ENCODE results near the gene GAS7.

The GAS7 gene

GRCh38 chr17:10136258-10136981, 62.0 kb downstream of the GAS7 start:
- DNase-seq (ENCODE audit: low read depth in 3 of 3, low spot score in 1 of 3): no peak

- no peak for DNase-seq (ENCODE audit: low read depth in 3 of 3, low spot score in 1 of 3)
Observed at GRCh38 chr17:10135539-10136257, 62.7 kb downstream of the GAS7 start.

GRCh38 chr17:10130677-10131076, 67.7 kb downstream of the GAS7 start:
- no peak for DNase-seq (ENCODE audit: low read depth in 3 of 3, low spot score in 1 of 3)

- DNase-seq (ENCODE audit: low read depth in 3 of 3, low spot score in 1 of 3): no peak
Observed at GRCh38 chr17:10130263-10130662, 68.1 kb downstream of the GAS7 start.

DNA sequence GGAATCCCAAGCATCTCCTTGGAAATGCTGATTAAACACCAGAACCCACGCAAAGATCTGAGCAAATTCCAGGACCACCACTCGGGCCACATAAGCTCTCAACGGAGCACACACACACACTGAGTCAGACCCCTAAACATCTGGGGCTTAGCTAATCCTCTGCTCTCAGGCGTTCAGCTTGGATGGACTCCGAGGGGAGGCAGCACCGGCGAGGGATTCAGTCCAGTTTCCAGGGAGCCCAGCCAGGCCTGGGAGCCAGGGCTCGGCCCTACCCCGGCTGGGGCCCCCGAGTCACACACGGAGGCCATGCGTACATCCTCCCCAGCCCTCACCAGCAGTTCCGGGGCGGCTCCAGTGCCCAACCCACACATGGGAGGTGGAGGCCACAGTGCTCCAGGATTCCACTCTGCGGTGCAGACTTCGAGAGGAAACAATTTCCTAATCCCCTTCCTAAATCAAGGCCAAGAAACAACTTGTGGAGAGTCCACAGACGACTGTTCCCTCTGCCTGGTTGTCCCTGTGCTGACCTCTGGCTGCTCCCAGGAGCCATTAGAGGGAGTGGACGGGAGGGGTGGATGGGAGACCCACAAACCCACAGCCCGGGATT, 70.5 kb downstream of the GAS7 start:
- DNase-seq (ENCODE audit: low read depth in 3 of 3, low spot score in 1 of 3): no peak

DNA sequence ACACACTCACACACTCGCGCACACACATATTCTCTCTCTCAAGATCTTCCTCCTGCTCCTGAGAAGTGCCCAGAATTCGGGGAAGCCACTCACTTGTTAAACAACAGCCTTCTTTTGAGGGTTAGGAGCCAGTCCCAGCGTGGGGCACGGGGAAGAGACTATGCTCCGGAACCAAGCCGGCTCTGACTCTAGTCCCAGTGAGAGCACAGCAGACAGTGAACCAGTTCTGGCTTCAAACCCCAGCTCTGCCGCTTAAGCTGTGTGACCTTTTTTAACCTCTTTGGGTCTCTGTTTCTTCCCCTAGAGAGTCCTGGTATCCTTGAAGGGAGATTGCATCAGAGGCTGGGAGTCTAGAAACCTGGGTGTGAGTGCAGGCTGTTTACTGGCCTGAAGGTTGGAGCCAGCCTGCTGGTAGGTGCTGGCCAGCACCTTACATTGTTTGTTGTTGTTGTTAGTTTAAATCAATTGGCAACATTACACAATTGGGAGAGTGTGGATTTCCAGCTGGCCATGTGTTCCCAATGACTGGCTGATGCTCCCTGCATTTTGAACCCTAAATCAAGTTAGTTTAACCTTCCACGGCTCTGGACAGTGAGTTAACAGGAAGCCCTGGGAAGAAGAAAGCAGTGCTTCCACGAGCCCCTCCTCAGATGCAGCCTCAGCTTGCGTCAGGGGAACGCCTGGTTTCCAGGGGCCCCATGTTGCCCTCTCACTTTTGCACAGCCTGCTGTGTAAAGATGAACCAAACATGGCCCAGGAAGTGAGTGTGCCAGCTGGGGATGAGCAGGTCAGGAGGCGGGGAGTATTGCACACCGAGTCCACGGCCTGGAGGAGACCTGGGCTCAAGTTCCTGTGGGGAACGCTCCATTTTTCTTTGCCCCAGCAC, 71.5 kb downstream of the GAS7 start:
- DNase-seq (ENCODE audit: low read depth in 3 of 3, low spot score in 1 of 3): no peak

- DNase-seq (ENCODE audit: low read depth in 3 of 3, low spot score in 1 of 3): no peak
Observed at GRCh38 chr17:10126276-10126615, 72.2 kb downstream of the GAS7 start.

DNA sequence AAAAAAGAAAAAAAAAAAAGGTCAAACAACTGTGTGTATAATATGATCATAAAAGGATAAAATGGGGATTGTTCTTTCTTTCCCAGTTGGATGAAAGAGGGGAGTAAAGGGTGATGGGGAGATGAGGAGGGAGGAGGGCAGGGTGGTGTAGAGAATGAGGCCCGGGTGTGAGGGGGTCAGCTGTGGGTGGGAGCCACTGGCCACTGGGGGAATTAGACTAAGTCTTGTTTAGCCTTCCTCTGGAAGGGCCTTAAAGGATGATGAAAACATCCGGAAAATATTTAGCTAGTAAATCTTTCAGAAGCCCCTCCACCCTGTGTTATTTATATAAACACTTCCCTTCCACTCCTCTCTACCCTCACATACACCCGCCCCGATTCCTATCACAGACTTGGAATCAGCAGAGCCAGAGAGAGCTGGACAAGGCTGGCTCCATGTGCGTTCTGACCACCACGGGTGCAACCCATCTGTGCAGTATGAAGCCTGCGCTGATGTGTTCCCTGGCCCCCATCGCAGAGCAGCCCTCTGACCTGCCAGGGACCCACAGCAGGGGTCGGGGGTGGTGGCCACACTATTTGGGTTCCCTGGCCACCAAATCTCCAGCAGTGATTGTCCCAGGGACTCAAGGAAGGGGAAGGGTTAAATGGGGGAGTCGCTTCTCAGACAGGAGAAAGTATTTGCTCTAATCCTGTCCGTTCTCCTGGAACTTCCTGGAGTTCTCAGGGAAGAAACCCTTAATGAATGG, 72.7 kb downstream of the GAS7 start:
- no peak for DNase-seq (ENCODE audit: low read depth in 3 of 3, low spot score in 1 of 3)

DNA sequence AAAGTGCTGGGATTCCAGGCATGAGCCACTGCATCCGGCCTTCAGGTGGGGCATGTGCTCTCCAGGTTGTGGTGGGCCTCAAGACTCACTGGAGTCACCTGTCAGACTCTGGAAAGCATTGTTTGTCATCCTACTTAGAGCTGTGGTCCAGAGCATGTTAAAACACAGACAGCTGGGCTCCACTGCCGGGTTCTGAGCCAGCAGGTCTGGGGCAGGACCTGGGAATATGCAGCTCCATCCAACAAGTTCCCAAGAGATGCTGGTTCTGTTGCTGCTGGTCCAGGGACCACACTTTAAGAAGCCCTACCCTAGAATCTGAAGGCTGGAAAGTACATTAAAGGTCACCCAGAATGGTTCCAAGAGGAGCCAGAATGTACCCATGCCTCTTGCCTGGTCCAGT, 75.3 kb downstream of the GAS7 start:
- DNase-seq (ENCODE audit: low read depth in 3 of 3, low spot score in 1 of 3): no peak

- no peak for DNase-seq (ENCODE audit: low read depth in 3 of 3, low spot score in 1 of 3)
Observed at GRCh38 chr17:10121971-10122707, 76.3 kb downstream of the GAS7 start.

GRCh38 chr17:10120749-10121148, 77.7 kb downstream of the GAS7 start:
- no peak for DNase-seq (ENCODE audit: low read depth in 3 of 3, low spot score in 1 of 3)

DNA sequence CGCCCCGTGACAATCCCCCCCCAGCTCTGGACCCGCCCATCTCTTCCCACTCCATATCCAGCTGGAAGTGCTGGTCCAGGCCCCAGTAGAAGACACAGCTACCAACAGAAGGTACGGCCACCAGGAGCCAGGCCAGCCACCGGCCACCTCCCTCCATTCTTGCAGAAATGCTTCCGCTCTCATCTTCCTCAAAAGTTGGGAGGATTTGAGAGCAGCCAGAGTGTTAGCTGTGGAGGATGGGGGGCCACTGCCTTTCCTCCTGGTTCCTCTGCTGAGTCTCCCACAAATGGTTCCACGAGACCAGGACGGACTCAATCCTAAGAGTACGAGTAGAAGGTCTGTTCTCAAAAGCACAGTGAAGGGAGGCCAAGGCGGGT, 78.3 kb downstream of the GAS7 start:
- DNase-seq (ENCODE audit: low read depth in 3 of 3, low spot score in 1 of 3): no peak

DNA sequence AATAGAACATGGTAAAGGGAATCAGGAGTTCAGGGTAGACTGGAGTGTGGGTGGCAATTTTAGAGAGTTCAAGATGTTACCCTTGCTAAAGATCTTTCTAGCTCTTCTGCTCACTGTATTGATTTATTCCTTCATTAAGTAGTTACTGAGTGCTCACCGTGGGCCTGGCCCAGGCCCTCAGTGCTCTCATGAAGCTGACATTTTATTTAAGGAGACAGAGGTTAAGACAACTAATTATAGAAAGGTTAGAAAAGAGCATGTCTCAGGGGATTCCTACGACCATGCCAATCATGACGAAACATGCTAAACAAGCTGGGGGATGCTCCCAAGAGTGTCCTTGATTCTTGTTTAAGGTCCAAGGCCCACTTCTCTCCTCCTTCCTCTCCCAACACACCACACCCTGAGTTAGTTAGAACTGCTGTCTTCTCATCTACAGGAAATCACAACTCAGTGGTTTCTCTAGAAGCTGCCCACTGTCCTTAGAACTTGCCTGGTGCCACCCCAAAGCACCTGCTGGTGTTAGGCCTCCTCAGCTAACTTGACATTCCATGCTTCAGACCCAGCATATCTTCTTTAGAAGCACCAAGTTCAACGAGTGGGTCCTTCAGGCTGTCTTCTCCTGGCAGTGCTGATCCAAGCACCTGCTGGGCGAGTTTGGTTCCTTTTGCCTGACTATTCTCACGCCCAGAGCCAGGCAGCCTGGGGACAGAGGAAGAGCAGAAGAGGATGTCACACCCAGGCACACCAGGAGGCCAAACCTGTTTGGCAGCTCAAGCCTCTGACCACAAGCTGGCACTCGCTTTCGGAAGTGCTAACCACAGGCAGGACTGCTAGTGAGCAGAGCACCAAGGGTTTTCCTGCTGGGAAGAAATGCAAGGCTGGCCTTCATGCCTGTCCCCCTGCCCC, 79.0 kb downstream of the GAS7 start:
- no peak for DNase-seq (ENCODE audit: low read depth in 3 of 3, low spot score in 1 of 3)

GRCh38 chr17:10118788-10119130, 79.6 kb downstream of the GAS7 start:
- no peak for DNase-seq (ENCODE audit: low read depth in 3 of 3, low spot score in 1 of 3)

DNA sequence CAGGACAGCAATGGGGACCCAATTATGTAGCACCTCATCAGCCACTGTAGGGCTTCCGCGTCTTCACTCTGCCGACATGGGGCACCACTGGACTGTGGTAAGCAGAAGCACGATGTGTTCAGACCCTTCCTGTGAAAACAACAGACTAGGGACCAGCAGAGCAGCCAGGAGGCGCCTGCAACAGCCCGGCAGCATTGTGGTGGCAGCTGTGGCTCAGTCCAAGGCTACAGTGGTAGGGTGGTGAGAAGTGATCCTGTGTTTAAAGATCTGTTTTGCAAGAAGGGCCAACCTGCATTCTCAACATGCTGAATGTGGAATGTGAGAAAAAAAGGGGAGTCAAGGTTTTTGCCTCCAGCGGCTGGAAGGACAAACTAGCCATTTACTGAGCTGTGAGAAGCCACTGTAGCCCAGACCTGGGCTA, 80.8 kb downstream of the GAS7 start:
- DNase-seq (ENCODE audit: low read depth in 3 of 3, low spot score in 1 of 3): no peak

DNA sequence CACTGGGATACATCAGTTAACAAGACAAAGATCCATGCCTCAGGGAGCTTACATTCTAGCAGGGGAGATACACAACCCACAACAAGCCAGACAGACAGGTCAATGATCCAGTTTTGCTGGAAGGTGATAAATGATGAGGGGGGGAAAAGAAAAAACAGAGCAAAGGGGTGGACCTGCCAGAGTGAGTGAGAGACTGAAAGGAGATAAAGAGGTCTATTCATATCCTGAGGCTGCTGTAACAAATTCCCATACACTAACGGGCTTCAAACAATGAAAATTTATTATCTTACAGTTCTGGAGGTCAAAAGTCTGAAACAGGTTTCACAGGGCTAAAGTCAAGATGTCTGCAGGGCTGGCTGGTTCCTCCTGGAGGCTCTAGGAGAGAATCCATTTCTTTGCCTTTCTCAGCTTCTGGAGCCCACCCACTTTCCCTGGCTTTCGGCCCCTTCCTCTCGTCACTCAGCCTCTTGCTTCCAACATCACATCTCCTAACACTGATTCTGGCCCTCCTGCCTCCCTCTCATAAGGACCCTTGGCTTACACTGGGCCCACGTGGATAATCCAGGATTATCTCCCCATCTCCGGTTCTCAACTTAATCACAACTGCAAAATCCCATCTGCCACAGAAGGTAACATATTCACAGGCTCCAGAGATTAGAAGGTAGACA, 81.5 kb downstream of the GAS7 start:
- no peak for DNase-seq (ENCODE audit: low read depth in 3 of 3, low spot score in 1 of 3)

DNA sequence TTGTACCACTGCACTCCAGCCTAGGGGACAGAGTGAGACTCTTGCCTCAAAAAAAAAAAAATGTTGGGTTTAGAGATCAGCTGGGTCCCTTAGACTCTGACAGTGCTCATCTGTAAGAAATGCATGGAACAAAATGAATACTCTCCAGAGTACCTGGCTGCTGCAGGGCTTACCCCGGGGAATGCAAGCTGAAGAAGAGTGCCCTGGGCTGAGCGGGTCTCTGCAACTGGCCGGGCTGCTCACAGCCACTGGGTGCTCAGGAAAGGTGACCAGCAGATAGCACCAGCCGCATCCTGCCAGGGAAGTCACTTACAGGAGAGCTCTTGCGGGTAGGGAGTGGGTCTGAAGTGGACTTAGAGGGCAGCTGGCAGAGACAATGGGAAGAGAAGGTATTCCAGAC, 82.1 kb downstream of the GAS7 start:
- DNase-seq (ENCODE audit: low read depth in 3 of 3, low spot score in 1 of 3): no peak

DNA sequence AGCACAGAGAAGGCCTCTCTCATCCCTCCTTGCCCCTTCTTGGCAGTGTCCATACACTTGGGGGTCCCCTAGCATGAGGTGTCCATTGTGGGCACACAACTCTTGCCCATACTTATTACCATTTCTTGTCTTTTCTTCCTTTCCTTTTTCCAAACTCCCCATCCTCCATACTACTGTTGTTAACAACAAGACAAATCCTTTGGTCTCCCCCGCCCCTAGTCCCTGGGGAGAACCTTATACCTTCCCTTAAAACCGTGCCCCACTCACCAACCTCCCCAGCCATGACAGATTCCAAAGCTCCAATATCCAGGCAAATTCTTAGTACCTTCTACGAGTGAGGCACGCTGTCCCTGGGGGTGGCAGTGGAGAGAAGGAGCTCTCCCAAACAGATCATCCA, 82.9 kb downstream of the GAS7 start:
- no peak for DNase-seq (ENCODE audit: low read depth in 3 of 3, low spot score in 1 of 3)
